Measurements from ENCODE around the gene MTA2.

DNA sequence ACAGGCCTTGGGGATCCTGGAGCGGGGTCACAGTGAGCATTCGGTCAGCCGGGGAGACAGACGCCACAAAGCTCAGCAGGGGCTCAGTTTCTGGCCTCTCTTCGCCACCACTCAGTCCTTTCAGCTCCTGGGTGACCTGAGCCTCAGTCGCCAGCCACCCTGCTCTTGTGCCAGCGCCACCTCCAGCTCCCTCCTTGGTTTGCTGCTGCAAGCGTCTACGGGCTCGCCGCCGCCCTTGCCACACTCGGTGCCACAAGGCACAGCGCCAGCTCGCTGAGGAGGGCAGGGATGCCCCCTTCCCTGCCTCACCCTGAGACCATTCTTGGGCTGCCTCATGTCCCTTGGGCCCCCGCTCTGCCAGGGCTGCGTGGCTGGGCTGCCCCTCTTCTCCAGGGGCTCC, 26.5 kb downstream of the MTA2 start:
- TF ChIP-seq CTCF (IDR thresholded peaks at IDR 0.05) (no peak), POLR2A (IDR thresholded peaks at IDR 0.05) (no peak)

Data from body of pancreas (tissue), 4 donors.